Mesenchymal stem cell (in vitro differentiated cells and primary cell): ENCODE data around the gene ENOSF1.
"Not testable (repeated sequence)": the region's sequence is repeated elsewhere in the genome, so short reads cannot be mapped to it uniquely, and the experiment has no call there.

Source experiments
- DNase-seq: peaks from one replicate; pipeline ENCODE4 v3.0.0-alpha.2; 2013
- H2AFZ ChIP-seq: one replicate; pipeline ENCODE4 v1.6.1; 2013; ENCODE audit warnings: low read depth, mild to moderate bottlenecking, control low read depth, inconsistent platforms, low read length, moderate library complexity
- H2AK5ac ChIP-seq: 2 replicates; pipeline ENCODE4 v1.6.1; 2013; ENCODE audit warnings: low read length, moderate library complexity, mild to moderate bottlenecking, inconsistent platforms; ENCODE audit not compliant: severe bottlenecking
- H2BK120ac ChIP-seq: one replicate; pipeline ENCODE4 v1.6.1; 2013; ENCODE audit warnings: low read depth, mild to moderate bottlenecking, inconsistent platforms, low read length, moderate library complexity
- H2BK12ac ChIP-seq, 2 experiments: one replicate each; pipeline ENCODE4 v1.6.1; 2013; ENCODE audit warnings: inconsistent platforms in 2 of 2, low read length in 2 of 2, mild to moderate bottlenecking in 2 of 2, moderate library complexity in 2 of 2, control low read depth in 1 of 2
- H2BK15ac ChIP-seq: one replicate; pipeline ENCODE4 v1.6.1; 2013; ENCODE audit warnings: mild to moderate bottlenecking, low read depth, inconsistent platforms; ENCODE audit not compliant: poor library complexity, severe bottlenecking
- H2BK5ac ChIP-seq: 2 replicates; pipeline ENCODE4 v1.6.1; 2013; ENCODE audit warnings: low read depth, mild to moderate bottlenecking, low read length, control low read depth, inconsistent platforms; ENCODE audit not compliant: poor library complexity, severe bottlenecking
- H3K14ac ChIP-seq, 2 experiments: one replicate each; pipeline ENCODE4 v1.6.1; 2013; ENCODE audit warnings: inconsistent platforms in 2 of 2, low read length in 2 of 2, control low read depth in 1 of 2, mild to moderate bottlenecking in 1 of 2, moderate library complexity in 1 of 2
- H3K18ac ChIP-seq, 2 experiments: one replicate each; pipeline ENCODE4 v1.6.1; 2013; ENCODE audit warnings: inconsistent platforms in 2 of 2, low read length in 2 of 2, control low read depth in 1 of 2, low read depth in 1 of 2, mild to moderate bottlenecking in 1 of 2
- H3K23ac ChIP-seq, 2 experiments: one replicate each; pipeline ENCODE4 v1.6.1; 2013; ENCODE audit warnings: inconsistent platforms in 2 of 2, low read length in 2 of 2, mild to moderate bottlenecking in 2 of 2, moderate library complexity in 2 of 2, control low read depth in 1 of 2
- H3K27ac ChIP-seq: 2 replicates; pipeline ENCODE4 v1.5.1; 2013; ENCODE audit warnings: mild to moderate bottlenecking, moderate library complexity, low read length, control low read depth, inconsistent platforms; ENCODE audit not compliant: poor library complexity, severe bottlenecking
- H3K27me3 ChIP-seq, 2 experiments: 2 replicates each; pipeline versions ENCODE4 v1.6.1 to v1.7.0; 2013; ENCODE audit warnings: low read length in 2 of 2, mild to moderate bottlenecking in 2 of 2, moderate library complexity in 2 of 2, control low read depth in 1 of 2, inconsistent platforms in 1 of 2; ENCODE audit not compliant: control insufficient read depth in 1 of 2, insufficient read depth in 1 of 2
- H3K36me3 ChIP-seq, 2 experiments: 2 replicates each; pipeline versions ENCODE4 v1.6.1 to v1.7.0; 2013; ENCODE audit warnings: low read length in 2 of 2, control low read depth in 1 of 2, inconsistent platforms in 1 of 2, low read depth in 1 of 2, mild to moderate bottlenecking in 1 of 2; ENCODE audit not compliant: insufficient read depth in 2 of 2, control insufficient read depth in 1 of 2
- H3K4ac ChIP-seq, 2 experiments: one replicate each; pipeline ENCODE4 v1.6.1; 2013; ENCODE audit warnings: inconsistent platforms in 2 of 2, low read length in 2 of 2, mild to moderate bottlenecking in 2 of 2, moderate library complexity in 2 of 2, control low read depth in 1 of 2, low read depth in 1 of 2
- H3K4me1 ChIP-seq: 2 replicates; pipeline ENCODE4 v1.6.1; 2013; ENCODE audit warnings: low read depth, low read length, control low read depth; ENCODE audit not compliant: control insufficient read depth, insufficient read depth
- H3K4me2 ChIP-seq: 2 replicates; pipeline ENCODE4 v1.6.1; 2013; ENCODE audit warnings: low read length, mild to moderate bottlenecking, inconsistent platforms; ENCODE audit not compliant: poor library complexity, severe bottlenecking
- H3K4me3 ChIP-seq, 2 experiments: 2 replicates each; pipeline versions ENCODE4 v1.5.1 to v1.7.0; 2013; ENCODE audit warnings: low read length in 2 of 2, mild to moderate bottlenecking in 2 of 2, control low read depth in 1 of 2, low read depth in 1 of 2; ENCODE audit not compliant: insufficient read depth in 1 of 2
- H3K79me1 ChIP-seq: replicated peaks from 2 replicates; pipeline ENCODE4 v1.6.1; 2013; ENCODE audit warnings: mild to moderate bottlenecking, control low read depth, low read length, inconsistent platforms; ENCODE audit not compliant: poor library complexity, severe bottlenecking
- H3K9ac ChIP-seq: 2 replicates; pipeline ENCODE4 v1.7.0; 2013; ENCODE audit warnings: mild to moderate bottlenecking, low read length, moderate library complexity
- H3K9me3 ChIP-seq: 2 replicates; pipeline ENCODE4 v1.7.0; 2013; ENCODE audit warnings: mild to moderate bottlenecking, low read length; ENCODE audit not compliant: control insufficient read depth
- H4K8ac ChIP-seq: one replicate; pipeline ENCODE4 v1.6.1; 2013; ENCODE audit warnings: inconsistent platforms, mild to moderate bottlenecking, low read length, moderate library complexity
- H4K91ac ChIP-seq: one replicate; pipeline ENCODE4 v1.6.1; 2013; ENCODE audit warnings: mild to moderate bottlenecking, low read length, inconsistent platforms
- WGBS: methylation state at CpG from one replicate; pipeline ENCODE4 v1.1.7; 2013; ENCODE audit warnings: mixed read lengths; 5-methylcytosine and 5-hydroxymethylcytosine counted together

ENOSF1 gene

GRCh38 chr18:731185-731584, 18.8 kb upstream of the ENOSF1 start:
- Histone ChIP-seq H2AK5ac (no peak overlapping the region), H3K23ac (no peak overlapping the region)

GRCh38 chr18:730692-731091, 18.3 kb upstream of the ENOSF1 start:
- Histone ChIP-seq H2AFZ (no peak overlapping the region), H3K9ac (no peak overlapping the region), H2BK12ac (no peak overlapping the region), H3K27ac (no peak overlapping the region), H3K4me3 (no peak overlapping the region), H3K36me3 (peaks cover 13 to 59% of the 10 kb centered on the region in 2 experiments), H2BK15ac (no peak overlapping the region), H3K23ac (no peak overlapping the region), H2BK5ac (no peak overlapping the region), H4K8ac (no peak overlapping the region), H3K14ac (no peak overlapping the region), H3K4me2 (no peak overlapping the region), H3K79me1 (no peaks in the 10 kb centered on the region), H3K9me3 (no peaks in the 10 kb centered on the region), H3K18ac (no peak overlapping the region), H3K4me1 (no peaks in the 10 kb centered on the region), H2AK5ac (no peak overlapping the region), H2BK120ac (no peak overlapping the region), H3K4ac (no peak overlapping the region), H4K91ac (no peak overlapping the region), H3K27me3 (no peaks in the 10 kb centered on the region)
- DNase-seq: no peak

More at GRCh38 chr18:731185-731584, 18.8 kb upstream of the ENOSF1 start:
- H3K27me3 ChIP-seq: no peaks in the 10 kb centered on the region
- H3K9ac ChIP-seq: no peak overlapping the region
- no peak overlapping the region for H4K8ac ChIP-seq
- H2BK12ac ChIP-seq: no peak overlapping the region
- no peak overlapping the region for H4K91ac ChIP-seq
- no peak overlapping the region for H3K27ac ChIP-seq
- H2BK120ac ChIP-seq: no peak overlapping the region
- H2BK5ac ChIP-seq: no peak overlapping the region
- no peak for DNase-seq
- no peak overlapping the region for H2AFZ ChIP-seq
- H2BK15ac ChIP-seq: no peak overlapping the region
- H3K36me3 ChIP-seq: peaks cover 18 to 61% of the 10 kb centered on the region in 2 experiments
- H3K4me3 ChIP-seq: no peak overlapping the region
- H3K4me1 ChIP-seq: no peaks in the 10 kb centered on the region
- no peak overlapping the region for H3K14ac ChIP-seq
- peaks cover 2% of the 10 kb centered on the region for H3K79me1 ChIP-seq
- H3K4me2 ChIP-seq: no peak overlapping the region
- H3K9me3 ChIP-seq: no peaks in the 10 kb centered on the region
- H3K18ac ChIP-seq: no peak overlapping the region
- no peak overlapping the region for H3K4ac ChIP-seq

- not testable (repeated sequence) for H2BK5ac ChIP-seq, H3K9me3 ChIP-seq
- 96% methylated on average over 5 of the region's 5 CpGs for WGBS
These were observed 17.7 kb upstream of the ENOSF1 start for GRCh38 chr18:730120-730519.

GRCh38 chr18:725646-726045, 13.2 kb upstream of the ENOSF1 start:
- no peaks in the 10 kb centered on the region for H3K79me1 ChIP-seq
- DNase-seq: no peak
- no peak overlapping the region for H4K91ac ChIP-seq
- no peak overlapping the region for H2AFZ ChIP-seq
- H3K14ac ChIP-seq: no peak overlapping the region
- no peaks in the 10 kb centered on the region for H3K9me3 ChIP-seq
- peak overlapping the region in 1 of 2 experiments; percentile 1 for H2BK12ac ChIP-seq
- H2AK5ac ChIP-seq: no peak overlapping the region
- H3K4me3 ChIP-seq: no peak overlapping the region
- H2BK120ac ChIP-seq: no peak overlapping the region
- no peaks in the 10 kb centered on the region for H3K4me1 ChIP-seq
- 96% methylated on average over 9 of the region's 9 CpGs for WGBS
- H3K4ac ChIP-seq: no peak overlapping the region
- H3K18ac ChIP-seq: no peak overlapping the region
- no peak overlapping the region for H3K23ac ChIP-seq
- H3K4me2 ChIP-seq: no peak overlapping the region
- H3K27me3 ChIP-seq: no peaks in the 10 kb centered on the region
- H2BK5ac ChIP-seq: no peak overlapping the region
- H4K8ac ChIP-seq: no peak overlapping the region
- H2BK15ac ChIP-seq: no peak overlapping the region
- no peak overlapping the region for H3K9ac ChIP-seq
- H3K36me3 ChIP-seq: peaks cover 9 to 62% of the 10 kb centered on the region in 2 experiments
- no peak overlapping the region for H3K27ac ChIP-seq

More at GRCh38 chr18:730120-730519, 17.7 kb upstream of the ENOSF1 start:
- H3K18ac ChIP-seq, H2BK15ac ChIP-seq, H3K4me1 ChIP-seq, H3K9ac ChIP-seq, H3K79me1 ChIP-seq, H3K4me3 ChIP-seq, H4K8ac ChIP-seq, H3K14ac ChIP-seq, H4K91ac ChIP-seq, H3K4ac ChIP-seq, H3K23ac ChIP-seq, H2BK12ac ChIP-seq, H2AK5ac ChIP-seq, H3K27me3 ChIP-seq, H2AFZ ChIP-seq, H2BK120ac ChIP-seq, H3K27ac ChIP-seq, H3K4me2 ChIP-seq: not testable (repeated sequence)
- DNase-seq: peak; percentile 30
- peaks cover 12 to 57% of the 10 kb centered on the region in 2 experiments for H3K36me3 ChIP-seq
